ENCODE results near the gene BUB3.
A peak's percentile ranks its signal among the peaks of the same experiment; 100 is the strongest.
"Not testable (repeated sequence)": the region's sequence is repeated elsewhere in the genome, so short reads cannot be mapped to it uniquely, and the experiment has no call there.

BUB3 gene

DNA sequence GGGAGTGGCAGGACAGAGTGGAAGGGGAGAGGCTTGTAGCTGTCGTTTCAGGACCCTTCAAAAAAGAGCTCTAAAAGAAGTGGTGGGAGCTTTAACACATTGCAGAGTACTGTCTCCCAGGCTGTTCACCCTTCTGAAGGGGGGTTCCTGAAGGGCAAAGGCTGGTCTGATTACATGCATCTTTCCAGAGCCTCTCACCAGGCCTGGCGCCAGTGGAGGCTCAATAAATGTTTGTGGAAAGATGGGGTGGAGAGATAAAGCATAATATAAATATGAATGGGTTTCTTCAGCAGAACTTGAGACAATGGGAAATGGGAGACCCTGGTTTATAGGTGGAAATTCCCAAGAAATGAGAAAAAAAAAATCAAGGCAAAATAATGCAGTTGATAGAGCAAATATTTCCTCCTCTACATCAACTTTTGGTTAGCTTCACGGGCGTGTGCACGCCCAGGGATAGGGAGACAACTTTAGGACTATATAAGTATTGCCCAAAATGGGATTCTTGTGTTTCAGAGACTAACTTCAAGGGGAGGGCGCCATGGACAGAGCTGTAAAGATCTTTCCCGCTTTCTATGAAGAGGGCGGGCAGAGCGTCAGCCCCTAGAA is 613 bp upstream of the BUB3 start:
- no peak overlapping the region for H3K4me3 ChIP-seq (ENCODE audit: low read depth, low read length)

DNA sequence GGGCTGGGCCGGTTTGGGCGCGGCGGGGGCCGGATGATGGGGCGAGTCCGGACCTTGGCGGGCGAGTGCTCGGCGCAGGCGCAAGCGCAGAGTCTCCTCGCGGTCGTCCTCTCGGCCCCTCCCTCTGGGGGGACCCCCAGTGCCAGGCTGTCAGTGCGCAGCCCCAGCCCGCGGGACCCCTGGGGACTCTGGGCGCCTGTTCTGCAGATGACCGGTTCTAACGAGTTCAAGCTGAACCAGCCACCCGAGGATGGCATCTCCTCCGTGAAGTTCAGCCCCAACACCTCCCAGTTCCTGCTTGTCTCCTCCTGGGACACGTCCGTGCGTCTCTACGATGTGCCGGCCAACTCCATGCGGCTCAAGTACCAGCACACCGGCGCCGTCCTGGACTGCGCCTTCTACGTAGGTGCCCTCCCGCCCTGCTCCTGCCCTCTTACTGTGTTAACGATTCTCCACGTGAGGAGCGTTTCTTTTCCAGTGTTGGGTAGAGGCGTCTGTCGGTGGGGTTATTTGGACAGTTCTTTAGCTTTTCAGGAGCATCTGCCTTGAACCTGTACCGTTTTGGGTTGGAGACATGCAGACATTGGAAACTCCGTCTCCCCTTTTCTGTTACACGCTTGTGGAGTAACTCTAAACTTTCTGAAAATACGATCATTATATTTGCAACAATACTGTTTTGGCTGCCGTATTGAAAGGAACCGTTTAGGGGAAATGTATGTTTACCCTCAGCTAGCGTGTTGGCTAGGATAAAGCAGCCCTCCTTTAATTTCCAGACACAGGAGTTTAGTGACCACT is 706 bp downstream of the BUB3 start:
- peak overlapping the region; percentile 87 for H3K4me3 ChIP-seq (ENCODE audit: low read depth, low read length)

DNA sequence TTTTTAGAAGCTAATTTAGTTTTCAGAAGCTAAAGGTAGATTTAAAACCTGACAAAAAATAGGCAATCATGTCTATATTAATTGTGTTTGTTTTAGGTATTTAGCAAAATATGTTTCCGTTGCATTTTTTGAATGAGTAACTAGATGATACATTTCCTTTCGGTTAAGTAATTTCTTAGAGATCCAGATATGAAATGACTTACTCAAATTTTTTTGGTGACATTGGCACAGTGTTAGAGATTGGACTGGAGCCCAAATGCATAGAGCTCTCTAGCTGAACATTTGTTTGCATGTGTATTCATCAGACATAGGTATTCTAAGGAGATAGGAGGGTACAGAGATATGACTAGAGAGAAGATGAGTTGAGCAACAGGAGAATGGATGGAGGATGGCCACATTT is 1.9 kb downstream of the BUB3 start:
- no peak overlapping the region for H3K4me3 ChIP-seq (ENCODE audit: low read depth, low read length)

DNA sequence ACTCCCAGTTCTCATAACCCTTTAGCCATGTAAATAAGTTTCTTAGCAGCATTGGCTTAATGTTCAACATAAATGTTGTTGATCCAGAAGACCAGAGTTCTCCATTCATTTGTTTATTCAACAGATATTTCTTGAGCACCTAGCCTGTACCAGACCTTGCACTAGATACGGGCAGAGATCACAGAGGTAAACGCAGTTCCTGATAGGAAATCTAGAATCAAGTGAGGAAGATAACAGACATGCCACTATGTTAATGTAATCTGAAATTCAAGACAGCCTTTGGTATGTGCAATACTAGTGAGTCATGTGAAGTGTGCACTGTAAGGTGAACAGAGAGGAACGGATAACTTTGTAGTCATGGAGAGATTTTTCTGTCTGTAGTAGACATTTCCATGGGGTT is 3.0 kb downstream of the BUB3 start:
- H3K4me3 ChIP-seq (ENCODE audit: low read depth, low read length): no peak overlapping the region

DNA sequence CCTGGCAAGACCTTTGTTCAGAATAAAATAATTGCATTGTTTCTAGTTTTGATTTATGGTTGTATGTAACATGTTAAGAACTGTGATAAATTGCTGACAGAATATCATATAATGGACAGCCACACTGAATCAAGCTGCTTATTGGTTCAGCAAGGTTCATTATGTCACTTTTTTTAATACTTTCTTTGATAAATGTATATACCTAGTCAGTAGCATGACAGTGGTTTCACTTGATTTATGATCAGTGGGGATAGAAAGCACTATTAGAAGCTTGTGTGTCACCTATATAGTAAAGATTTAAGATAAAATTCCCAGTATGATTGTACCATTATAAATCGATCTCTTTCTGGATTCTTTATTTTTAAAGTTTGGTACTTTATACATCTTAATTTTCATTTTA is 4.5 kb downstream of the BUB3 start:
- no peak overlapping the region for H3K4me3 ChIP-seq (ENCODE audit: low read depth, low read length)

DNA sequence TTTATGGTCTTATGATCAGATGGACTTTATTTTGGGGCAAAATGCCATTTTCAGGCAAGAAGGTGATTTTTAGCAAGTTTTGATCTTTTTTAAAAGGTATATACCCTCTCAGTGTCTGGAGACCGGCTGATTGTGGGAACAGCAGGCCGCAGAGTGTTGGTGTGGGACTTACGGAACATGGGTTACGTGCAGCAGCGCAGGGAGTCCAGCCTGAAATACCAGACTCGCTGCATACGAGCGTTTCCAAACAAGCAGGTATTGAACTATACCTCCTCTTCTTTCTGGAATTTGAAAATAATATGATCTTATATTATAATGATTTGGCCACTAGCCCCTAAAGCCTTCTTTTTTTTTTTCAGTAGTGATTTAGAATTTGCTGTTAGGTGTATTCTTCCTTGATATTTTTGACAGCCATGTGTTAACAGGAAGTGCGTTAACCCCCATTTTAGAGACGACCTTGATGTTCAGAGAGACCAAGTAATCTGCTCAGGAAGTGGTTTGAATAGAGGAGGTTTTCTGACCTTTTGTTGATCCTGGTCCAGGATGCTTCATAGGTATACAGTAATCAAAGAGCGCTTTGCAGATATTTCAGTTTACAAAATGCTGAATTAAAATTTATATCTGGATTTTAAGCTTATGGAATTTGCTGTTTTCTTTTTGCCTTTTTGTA is 6.2 kb downstream of the BUB3 start:
- H3K4me3 ChIP-seq (ENCODE audit: low read depth, low read length): no peak overlapping the region

DNA sequence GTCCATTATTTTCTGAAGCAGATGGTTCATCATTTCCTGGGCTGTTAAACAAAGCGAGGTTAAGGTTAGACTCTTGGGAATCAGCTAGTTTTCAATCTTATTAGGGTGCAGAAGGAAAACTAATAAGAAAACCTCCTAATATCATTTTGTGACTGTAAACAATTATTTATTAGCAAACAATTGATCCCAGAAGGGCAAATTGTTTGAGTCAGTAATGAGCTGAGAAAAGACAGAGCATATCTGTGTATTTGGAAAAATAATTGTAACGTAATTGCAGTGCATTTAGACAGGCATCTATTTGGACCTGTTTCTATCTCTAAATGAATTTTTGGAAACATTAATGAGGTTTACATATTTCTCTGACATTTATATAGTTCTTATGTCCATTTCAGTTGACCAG is 10.1 kb downstream of the BUB3 start:
- H3K4me3 ChIP-seq (ENCODE audit: low read depth, low read length): no peak overlapping the region

DNA sequence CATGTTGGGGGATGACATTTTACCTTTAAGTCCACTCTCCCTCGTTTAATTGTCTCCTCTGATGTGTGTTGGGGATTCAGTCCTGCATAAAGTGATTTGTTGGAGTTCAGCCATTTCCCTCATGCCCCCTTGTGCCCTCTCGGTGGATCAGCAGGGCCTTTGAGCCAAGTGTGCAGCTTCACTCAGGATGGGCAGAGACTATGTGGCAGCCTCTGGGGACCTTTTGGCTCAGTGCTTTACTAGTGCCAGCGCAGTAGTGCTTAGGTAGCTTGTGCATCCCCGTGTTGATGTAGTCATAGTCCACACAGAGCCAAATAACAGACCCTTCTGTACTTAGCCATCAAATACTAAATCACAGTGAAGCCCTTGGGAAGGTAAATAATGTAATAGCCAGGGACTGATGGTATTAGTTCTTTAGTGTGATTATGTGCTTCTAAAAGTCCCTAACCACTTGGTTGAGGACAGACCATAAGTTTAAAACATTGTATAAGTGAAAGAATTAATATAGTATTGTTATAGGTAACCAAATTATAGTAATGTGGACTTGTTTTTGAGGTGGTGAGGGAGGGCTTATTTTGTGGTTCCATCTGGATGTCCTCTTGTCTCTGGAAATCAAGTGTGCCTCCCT is 11.4 kb downstream of the BUB3 start:
- H3K4me3 ChIP-seq (ENCODE audit: low read depth, low read length): no peak overlapping the region

DNA sequence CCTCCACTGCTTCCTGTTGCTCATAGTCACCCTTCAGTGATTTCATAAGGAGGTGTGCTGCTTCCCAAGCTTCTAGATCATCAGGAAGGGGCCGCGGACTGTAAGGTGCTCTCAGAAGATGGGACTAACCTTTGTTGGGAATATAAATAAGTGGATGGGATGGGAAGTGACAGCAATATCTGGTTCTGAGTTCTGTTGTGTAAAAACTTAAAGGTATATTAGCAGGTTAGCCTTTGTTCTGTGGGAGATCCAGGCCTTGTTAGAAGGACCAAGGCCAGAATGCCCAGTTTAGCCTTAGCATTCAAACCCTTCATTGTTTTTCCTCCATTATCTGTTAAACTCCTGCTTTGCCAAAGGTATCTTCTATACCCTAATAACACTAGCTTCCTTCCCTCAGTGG is 12.4 kb downstream of the BUB3 start:
- no peak overlapping the region for H3K4me3 ChIP-seq (ENCODE audit: low read depth, low read length)

DNA sequence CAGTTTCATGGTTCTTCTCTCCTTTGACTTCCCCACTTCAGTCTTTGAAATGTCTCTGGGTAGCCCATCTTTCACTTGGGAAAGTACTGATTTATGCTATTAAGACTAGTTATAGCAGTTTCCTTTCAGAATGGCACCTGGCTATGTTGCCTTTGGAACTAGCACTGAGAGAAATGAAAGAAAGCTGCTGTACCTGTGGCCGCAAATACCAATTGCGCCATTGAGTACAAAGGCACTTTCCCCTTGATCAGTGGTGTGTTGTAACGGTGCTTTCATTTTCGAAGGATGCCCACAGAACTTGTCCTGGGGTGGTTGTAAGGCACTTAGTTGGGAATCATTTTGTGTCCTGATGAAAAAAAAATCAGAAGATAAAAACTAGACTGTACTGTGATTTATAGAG is 16.8 kb downstream of the BUB3 start:
- no peak overlapping the region for H3K4me3 ChIP-seq (ENCODE audit: low read depth, low read length)

DNA sequence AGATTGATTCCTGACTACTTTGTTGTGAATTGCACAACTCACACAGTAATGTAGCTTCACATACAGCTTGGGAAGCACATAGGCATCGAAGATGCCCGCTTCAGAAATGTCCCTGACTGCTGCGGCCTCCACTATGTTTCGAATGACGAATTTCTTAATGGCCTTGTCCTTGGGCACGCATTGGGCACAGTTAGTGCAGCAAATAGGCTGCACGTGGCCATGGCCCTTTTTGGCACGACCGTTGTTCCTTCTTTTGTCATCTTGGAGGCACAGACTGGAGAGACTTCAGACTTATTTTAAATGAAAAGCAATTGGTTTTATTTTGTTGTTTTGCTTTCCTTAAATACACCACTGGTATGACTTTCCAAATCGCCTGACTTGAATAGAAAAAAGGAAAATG is 17.4 kb downstream of the BUB3 start:
- H3K4me3 ChIP-seq (ENCODE audit: low read depth, low read length): not testable (repeated sequence)

DNA sequence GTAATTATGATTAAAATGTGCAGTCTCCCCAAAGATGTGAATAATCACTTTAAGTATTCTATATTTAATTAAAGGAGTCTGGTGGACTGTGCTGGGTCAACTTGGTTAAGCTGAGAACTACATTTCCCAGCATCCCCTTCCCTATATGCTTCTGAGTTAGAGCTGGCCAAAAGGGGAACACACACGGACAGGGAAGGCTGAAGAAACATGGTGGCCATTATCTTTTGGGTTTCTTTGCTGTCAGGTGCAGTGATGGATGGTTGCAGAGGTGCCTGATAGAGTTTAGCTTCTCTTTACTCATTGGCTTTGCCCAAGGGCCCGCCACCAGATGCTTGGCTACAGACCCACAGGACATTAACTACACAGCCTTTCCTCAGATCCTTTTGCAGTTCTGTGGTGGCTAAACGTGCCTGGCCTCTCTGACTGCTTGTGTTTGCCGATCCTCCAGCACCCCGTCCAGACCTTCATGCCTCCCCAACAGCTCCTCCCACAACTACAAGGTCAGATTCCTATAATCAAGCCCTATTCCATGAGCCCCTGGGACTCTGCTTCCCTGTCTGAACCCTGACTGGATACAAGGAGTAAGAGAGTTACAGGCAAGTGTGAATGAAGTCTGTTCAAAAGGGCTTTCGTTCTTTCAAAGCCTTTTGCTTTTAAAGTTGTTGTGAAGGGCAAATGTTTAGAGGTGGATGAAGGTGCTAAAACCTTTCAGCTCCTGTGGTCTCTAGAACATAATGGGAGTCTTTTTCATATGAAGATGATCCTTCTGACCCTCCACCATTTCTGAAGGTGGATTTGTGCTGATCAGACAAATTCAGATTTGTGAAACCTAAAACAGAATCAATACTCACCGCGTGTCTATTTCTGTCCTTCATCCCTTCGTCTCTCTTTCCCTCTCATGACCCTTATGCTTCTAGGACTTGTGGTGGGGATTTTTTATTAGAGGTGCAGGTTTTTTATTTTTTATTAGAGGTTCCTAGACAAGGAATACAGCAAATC is 21.5 kb downstream of the BUB3 start:
- H3K4me3 ChIP-seq (ENCODE audit: low read depth, low read length): no peak overlapping the region

DNA sequence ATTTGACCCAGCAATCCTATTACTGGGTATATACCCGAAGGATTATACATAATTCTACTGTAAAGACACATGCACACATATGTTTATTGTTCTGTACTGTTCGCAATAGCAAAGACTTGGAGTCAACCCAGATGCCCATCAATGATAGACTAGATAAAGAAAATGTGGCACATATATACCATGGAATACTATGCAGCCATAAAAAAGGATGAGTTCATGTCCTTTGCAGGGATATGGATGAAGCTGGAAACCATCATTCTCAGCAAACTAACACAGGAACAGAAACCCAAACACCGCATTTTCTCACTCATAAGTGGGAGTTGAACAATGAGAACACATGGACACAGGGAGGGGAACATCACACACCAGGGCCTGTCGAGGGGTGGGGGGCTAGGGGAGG is 24.2 kb downstream of the BUB3 start:
- H3K4me3 ChIP-seq (ENCODE audit: low read depth, low read length): not testable (repeated sequence)

DNA sequence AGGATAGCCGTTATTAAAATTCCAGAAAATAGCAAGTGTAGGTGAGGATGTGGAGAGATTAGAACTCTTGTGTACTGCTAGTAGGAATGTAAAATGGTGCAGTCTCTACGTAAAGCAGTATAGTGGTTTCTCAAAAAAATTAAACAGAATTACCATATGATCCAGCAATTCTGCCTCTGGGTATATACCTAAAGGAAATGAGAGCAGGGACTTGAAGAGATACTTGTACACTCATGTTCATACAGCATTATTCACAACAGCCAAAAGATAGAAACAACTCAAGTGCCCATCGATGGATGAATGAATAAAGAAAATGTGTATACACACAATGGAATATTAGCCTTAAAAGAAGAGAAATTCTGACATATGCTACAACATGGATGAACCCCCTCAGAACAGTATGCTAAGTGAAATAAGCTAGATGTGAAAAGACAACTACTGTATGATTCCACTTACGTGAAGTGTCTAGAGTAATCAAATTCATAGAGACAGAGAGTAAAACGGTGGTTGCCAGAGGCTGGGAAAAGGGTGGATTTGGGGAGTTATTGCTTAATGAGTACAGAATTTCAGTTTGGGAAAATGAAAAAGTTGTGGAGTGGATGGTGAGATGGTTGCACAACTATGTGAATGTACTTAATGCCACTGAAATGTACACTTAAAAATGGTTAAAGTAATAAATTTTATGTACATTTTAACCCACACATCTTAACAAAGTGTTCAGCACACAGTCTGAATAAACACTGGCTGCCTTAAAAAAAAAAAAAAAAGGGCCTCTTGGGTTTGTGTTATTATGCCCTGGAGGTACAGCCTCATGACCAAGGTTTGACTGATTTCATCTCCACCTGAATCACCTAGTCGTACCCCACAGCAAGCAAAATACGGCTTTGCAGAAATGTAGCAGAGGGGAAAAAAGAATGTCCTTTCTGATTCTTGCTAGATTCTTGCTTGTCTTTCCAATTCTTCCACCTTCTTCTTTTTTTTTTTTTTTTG is 26.2 kb downstream of the BUB3 start:
- no peak overlapping the region for H3K4me3 ChIP-seq (ENCODE audit: low read depth, low read length)

DNA sequence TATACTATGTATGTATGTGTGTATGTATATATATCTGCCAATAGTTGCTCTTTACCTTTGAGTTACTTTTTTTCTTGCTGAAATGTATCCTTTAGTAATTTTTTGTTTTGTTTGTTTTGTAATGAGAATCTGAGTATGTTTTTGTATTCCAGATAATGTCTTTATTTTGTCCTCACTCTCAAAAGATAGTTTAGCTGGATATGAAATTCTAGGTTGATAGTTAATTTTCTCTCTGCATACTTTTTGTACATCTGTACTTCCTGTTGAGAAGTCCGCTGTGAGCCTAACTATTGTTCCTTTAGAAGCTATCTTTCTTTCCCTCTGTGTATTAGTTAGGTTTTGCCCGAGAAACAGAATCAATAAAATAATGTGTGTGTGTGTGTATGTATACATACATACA is 29.5 kb downstream of the BUB3 start:
- no peak overlapping the region for H3K4me3 ChIP-seq (ENCODE audit: low read depth, low read length)

DNA sequence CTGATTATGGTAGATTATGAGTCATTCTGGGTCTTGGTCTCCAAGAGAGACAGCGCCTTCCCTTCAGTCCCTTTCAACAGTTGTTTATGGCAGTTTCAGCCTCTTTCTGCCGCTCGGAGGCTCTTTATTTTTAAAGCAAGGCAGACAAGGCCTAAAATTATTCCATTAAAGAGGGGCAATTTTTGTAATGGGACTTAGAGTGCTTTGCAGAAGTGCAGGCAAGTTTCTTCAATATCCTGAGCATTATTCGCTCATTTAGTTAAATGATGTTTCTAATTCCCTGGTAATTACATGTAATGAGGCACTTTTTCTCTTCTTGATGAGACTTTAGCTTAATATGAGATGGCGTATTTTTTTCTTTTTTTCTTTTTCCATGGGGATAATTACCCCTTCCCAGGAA is 33.6 kb downstream of the BUB3 start:
- no peak overlapping the region for H3K4me3 ChIP-seq (ENCODE audit: low read depth, low read length)

DNA sequence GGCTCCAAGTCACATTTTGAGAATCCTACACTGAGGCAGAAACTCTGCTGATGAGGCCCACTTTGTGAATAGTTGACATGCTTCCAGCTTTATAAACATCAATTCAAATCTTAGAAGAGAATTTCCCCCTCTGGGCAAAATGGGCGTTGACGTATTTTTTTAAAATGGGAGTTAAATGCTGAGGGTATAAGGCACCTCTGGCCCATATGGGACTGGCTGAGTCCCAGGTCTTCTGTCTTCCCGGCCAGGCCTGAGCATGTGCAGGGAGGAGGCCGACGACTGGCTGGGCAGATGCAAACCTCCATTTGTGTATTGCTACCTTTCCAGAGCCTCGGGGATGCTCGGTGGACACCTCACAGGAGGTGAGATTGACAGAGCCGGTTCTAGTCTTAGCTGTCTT is 37.7 kb downstream of the BUB3 start:
- H3K4me3 ChIP-seq (ENCODE audit: low read depth, low read length): no peak overlapping the region

DNA sequence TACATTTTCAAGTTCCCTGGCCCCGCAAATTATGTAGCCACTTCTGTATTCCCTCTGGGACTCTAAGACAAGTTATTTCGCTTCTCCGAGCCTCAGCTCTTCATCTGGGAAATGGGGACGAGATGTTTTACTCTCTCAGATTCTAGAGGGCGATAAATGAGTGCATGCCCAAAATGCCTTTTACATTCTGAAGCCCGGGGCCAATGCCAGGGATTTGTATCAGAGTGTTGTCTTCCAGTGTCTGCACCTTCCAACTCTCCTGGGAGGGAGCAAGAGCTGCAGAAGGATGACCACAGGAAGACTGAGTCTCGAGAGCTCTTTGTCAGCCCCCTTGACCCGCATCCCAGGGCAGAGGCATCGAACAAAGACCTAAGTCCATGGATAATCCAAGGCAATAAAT is 39.9 kb downstream of the BUB3 start:
- H3K4me3 ChIP-seq (ENCODE audit: low read depth, low read length): no peak overlapping the region

DNA sequence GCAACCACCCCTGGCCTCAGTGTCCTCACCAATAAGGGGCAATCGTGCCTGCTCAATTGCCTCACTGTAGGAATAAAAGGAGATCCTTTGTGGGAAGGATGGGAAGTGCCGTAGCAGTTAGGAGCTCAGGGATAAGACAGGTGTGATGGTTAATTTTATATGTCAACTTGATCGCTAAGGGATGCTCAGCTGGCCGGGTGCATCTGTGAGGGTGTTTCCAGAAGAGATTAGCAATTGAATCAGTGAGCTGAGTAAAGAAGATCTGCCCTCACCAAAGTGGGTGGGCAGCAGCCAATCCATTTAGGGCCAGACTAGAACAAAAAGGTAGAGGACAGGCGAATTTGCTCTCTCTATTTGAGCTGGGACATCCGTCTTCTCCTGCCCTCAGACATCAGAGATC is 46.3 kb downstream of the BUB3 start:
- H3K4me3 ChIP-seq (ENCODE audit: low read depth, low read length): no peak overlapping the region

DNA sequence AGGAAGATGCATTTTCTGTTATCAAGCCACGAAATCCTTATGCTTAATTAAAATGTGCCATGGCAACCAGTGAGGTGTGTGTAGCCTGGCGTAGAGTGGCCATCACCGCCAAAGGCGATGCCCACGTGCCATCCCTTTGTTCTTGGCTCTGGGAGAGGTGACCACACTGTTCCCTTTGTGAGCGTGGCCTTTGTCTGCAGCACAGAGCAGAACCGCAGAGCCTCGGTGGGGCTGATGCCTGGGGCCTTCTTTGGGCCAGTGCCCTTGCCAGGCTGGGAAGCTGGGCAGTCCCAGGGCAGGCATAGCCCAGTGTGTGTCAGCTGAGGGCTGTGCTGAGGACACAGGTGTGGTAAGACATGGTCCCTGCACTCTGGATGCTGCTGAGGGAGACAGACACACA is 48.3 kb downstream of the BUB3 start:
- H3K4me3 ChIP-seq (ENCODE audit: low read depth, low read length): no peak overlapping the region

Data from iPS-11a (cell line).